IPS-18c (cell line): ENCODE measurements around the gene CKMT2.
"Not testable (repeated sequence)": the region's sequence is repeated elsewhere in the genome, so short reads cannot be mapped to it uniquely, and the experiment has no call there.

ENCODE experiments used
- H3K4me3 ChIP-seq: 2 replicates; pipeline ENCODE4 v1.7.0; 2013; ENCODE audit warnings: low read depth, mild to moderate bottlenecking, low read length, moderate library complexity; ENCODE audit not compliant: insufficient read depth
- H3K9me3 ChIP-seq: one replicate; pipeline ENCODE4 v1.6.1; 2013; ENCODE audit warnings: mild to moderate bottlenecking, low read length, moderate library complexity; ENCODE audit not compliant: control insufficient read depth, insufficient read depth

Gene CKMT2

DNA sequence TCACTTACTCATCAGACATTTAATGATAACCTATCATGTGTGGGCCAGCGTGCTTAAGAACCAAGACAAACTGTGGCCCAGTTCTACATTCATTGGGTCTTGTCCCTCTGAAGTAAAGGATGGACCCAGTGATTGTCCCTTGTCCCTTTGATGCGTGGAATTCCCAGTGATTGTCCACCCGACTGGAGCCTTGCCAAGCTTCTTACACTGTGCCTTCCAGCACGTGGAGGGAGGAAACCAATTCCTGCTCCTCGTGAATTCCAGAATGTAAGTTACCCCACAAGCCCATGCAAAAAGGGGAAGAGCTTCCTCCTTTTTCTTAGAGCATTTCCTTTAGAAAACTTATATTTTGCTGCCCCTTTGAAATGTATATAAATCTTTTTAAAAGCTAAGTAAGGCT is 7.9 kb downstream of the CKMT2 start:
- Histone ChIP-seq H3K9me3 (no peaks in the 10 kb centered on the region), H3K4me3 (no peak overlapping the region)

DNA sequence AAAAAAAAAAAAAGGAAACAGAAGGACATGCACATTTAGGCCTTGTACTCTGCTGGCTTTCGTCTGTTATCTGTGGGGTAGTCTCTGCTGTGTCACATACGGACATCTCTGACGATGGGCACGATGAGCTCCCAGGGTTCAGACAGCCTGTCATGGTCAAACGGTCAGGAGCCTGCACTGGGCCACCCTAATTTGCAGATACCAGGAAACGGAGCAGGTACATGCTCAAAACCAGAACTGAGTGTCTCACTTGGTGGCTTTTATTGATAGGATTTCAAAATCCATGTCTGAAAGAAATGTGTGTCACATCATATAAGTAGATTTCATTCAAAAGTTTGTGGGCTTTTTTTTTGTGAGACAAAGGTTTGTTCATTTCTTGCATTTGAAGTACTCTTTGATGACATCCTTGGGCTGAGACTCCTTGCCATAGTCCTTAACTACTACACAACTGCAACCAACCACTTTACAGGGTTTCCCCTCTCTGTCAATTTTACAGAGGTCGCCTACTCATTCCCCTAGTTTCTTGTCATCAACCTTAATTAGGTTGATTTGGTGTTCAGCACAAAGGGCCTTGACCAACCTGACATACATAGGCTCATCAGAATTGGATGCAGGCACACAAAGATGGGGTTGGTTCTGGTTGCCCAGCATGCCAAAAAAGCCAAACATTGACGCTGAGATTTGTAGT is 9.0 kb downstream of the CKMT2 start:
- H3K4me3 ChIP-seq, result no peak overlapping the region
- H3K9me3 ChIP-seq, result no peaks in the 10 kb centered on the region

DNA sequence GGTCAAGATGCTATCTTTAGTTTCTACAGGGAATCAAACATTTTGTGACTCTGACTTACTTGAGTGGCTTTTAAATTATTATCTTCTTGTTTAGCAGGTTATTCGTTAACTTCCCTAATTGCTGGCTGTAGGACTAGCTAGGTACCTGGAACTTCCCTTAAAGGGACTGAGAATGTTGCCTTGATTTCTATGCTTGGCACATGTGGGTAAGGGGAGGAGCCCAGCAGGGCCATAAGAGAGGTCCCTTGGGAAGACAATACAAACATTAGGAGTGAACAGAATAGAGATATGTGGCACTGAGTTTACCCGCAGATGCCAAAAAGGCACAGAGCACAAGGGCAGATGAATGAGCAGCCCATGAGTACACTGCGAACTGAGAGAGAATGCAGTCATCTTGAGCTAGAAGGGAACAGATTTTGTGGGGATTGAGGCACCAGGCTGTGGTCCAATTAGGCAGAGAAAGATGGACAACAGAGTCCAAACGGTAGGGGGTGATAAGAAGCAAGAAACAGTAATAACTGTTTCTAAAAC is 9.8 kb downstream of the CKMT2 start:
- Histone ChIP-seq H3K9me3 (no peaks in the 10 kb centered on the region), H3K4me3 (no peak overlapping the region)

DNA sequence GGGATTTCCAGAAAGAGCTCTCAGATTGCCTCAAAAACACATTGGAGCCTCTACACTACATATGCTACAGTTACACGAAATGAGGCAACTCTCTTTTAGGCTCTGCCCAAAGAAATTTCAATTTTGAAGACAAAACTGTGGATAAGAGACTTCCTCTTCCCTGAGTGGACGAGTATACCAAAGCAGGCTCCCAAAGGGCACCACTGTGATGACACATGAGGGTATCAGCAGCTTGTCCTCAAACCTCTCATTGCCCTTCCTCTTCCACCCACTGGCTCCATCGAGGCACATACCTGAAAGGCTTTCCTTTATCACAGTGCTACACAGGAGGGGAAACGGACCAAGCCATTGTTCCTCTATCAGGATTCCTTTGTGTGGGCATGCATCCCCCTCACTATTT is 11.3 kb downstream of the CKMT2 start:
- Histone ChIP-seq H3K4me3 (no peak overlapping the region), H3K9me3 (no peaks in the 10 kb centered on the region)

DNA sequence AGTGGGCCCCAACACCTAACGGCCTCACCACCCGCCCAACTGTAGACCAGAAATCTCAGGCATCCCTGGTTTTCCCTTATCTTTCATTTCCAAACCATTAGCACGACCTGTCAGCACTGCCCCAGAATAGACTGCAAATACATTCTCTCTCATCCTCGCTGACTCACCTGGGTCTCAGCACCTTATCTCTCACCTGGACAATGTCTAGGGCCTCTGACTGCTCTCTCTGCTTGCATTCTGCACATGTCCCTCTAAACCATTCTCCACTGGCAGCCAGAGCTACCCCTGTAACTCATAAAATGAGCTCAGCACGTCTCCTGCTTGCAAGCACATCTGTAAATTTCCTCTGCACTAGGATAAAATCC is 12.7 kb downstream of the CKMT2 start:
- Histone ChIP-seq H3K9me3 (no peaks in the 10 kb centered on the region), H3K4me3 (no peak overlapping the region)

DNA sequence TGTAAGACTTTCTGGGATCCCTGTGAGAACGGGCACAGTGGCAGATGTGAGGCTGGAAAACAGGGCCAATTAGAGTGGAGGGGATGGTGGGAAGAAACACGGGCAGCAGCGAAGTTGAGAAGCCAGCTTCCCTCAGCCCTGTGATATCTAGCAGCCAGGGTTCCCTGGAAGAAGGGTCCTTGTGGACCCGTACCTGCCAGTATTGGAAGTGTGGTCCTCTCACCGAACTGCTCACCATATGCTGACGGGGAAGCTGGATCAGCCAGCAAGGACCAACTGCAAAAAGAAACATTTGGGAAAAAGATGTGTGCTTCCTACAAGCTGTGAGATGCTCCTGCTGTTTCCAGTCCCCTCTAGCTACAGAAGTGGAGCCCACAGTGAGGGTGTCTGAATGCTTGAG is 13.6 kb downstream of the CKMT2 start:
- Histone ChIP-seq H3K9me3 (no peaks in the 10 kb centered on the region), H3K4me3 (no peak overlapping the region)

DNA sequence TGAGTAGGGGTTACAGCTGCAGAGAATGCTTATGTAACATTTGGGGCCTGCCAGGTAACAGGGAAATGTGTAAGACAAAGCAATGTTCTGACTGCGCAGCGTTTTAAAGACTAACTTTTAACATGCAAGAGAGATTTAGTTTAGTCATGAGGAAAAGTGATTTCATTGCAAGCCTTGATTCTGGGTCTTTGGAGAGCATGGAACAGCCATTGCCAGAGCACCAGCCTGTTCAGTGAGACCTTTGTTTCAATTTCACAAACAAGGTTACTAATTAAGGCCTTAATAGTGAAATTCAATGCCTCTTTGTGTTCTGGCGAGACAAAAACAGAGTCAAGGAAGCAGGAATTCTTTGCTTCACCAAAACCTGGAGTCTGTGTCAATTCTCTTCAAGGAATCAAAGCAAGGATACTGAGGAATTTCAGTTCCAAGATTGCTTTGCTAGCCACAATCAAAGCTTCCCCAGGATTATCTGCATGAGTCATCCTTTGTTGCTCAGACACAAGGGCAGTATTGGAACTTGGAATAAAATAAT is 14.4 kb downstream of the CKMT2 start:
- Histone ChIP-seq H3K4me3 (no peak overlapping the region), H3K9me3 (no peaks in the 10 kb centered on the region)

DNA sequence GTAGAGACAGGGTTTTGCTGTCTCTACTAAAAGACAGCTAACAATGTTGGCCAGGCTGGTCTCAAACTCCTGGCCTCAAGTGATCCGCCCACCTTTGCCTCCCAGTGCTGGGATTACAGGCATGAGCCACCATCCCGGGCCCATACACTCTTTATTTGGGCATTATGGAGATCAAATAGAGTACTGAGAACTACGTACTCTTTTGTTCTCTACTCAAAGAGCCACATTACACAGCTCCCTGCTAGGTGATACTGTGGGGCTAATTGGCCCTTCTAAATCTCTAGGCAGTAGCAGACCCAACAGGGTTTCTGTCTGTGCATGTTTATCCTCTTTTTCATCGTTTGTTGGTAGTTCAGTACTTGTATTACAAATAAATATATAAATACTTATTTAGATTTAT is 16.1 kb downstream of the CKMT2 start:
- Histone ChIP-seq H3K9me3 (no peaks in the 10 kb centered on the region), H3K4me3 (no peak overlapping the region)

DNA sequence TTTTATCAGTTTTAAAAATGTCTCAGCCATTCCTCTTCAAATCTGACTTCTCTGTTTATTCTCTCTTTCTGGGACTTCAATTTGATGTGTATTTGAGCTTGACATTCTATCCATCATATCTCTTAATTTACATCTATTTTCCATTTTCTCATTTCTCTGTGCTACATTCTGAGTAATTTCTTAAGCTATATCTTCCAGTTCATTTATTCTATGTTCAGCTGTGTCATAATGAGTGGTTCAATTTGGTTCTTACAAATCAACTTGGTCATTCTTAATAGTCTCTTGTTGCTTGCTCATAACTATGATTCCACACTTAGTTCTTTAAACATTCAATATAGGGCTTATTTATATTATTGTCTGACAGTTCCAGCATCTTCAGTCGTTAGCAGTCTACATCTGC is 16.9 kb downstream of the CKMT2 start:
- no peaks in the 10 kb centered on the region for H3K9me3 ChIP-seq
- no peak overlapping the region for H3K4me3 ChIP-seq

DNA sequence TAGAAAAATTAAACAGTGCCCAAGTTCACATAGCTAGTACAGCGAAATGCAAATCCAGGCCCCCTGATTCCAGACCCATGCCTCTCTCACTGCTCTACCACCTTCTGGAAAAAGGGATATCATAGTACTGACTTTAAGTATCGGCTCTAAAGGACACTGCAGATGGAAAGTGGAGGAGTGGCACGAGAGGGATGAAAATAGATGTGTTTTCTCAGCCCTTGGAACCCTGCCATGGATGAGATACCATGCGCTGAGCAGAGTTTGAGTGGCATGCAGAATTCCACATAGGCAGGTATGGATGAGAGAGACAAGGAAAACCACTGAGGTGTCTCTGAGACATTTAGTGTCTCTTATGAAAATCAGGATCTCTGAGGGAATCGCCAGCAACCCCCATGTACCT is 18.8 kb downstream of the CKMT2 start:
- H3K4me3 ChIP-seq, result no peak overlapping the region

DNA sequence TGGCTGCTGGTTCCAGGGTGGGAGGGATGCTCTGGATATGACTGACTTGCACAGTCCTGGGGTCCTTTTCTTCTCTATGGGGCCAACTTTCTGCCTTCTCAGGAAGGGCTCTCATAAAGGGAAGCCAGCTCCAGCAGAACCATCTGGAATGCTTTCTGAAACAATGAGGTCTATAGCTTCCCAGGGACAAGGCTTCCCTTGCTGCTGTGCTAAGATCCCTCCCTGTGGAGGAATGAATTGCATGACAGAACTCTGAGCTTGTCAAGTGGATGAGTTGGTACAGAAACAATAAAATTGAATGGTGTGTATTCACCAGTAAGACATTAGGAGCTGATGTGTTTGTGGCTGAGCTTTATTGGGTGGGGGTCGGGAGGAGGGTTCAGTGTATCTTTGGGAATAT is 19.8 kb downstream of the CKMT2 start:
- H3K9me3 ChIP-seq, result no peaks in the 10 kb centered on the region
- H3K4me3 ChIP-seq, result no peak overlapping the region

More for the DNA sequence above, 18.8 kb downstream of the CKMT2 start:
- no peaks in the 10 kb centered on the region for H3K9me3 ChIP-seq

DNA sequence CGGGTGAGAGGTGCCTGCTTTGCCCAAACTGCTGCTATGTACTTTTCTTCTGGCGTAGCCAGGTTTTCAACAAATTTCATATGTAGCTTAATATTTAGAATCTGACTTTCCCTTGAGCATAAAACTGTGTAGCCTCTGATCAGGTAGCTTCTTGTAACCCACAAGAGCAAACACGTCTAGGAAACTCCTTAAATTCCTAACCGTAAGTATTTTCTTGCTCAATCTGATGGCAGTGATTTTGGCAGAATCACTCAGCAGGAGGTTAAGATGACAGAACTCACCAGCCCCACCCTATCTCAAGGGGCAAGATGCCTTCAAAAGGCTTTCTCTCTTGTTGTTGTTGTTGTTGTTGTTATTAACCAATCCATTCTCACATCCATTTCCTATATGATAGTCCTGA is 20.8 kb downstream of the CKMT2 start:
- Histone ChIP-seq H3K4me3 (no peak overlapping the region), H3K9me3 (no peaks in the 10 kb centered on the region)

DNA sequence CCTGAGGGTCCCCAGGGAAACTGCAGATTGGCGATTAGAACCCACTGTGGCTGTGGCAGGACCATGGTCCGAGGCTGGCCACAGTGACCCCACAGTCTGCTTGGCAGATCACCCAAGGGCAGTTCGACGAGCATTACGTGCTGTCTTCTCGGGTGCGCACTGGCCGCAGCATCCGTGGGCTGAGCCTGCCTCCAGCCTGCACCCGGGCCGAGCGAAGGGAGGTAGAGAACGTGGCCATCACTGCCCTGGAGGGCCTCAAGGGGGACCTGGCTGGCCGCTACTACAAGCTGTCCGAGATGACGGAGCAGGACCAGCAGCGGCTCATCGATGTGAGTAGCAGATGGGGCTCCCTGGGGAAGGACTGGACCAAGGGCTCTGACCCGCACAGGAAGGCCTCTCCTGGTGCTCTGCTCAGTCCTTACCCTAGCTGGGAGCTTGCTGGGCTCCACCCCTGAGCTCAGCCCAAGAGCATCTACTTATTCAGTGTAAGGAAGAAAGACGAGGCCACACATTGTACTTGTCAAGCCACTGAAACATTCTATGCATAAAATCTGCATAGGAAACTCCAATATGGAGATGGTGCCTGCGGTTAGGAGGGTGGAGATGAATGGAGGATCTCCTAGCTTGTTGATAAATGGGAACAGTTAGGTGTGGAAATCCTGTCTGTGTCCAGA is 21.9 kb downstream of the CKMT2 start:
- no peak overlapping the region; the same call in 1 of the 2 replicates for H3K4me3 ChIP-seq
- no peaks in the 10 kb centered on the region for H3K9me3 ChIP-seq

DNA sequence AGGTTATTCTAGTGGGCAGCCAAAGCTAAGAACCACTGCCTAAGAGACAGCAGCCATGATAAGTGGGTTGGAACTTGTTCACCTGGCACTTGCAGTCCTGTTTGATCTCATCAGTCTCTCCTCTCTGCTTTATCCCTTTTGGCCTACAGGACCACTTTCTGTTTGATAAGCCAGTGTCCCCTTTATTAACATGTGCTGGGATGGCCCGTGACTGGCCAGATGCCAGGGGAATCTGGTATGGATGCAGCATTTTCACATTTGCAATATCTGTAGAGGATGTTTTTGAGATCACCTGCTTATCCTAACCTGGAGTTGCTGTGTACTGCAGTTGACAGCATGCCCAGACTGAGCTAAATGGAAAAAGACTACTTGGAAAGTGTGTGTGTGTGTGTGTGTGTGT is 23.6 kb downstream of the CKMT2 start:
- Histone ChIP-seq H3K9me3 (no peaks in the 10 kb centered on the region), H3K4me3 (no peak overlapping the region)

DNA sequence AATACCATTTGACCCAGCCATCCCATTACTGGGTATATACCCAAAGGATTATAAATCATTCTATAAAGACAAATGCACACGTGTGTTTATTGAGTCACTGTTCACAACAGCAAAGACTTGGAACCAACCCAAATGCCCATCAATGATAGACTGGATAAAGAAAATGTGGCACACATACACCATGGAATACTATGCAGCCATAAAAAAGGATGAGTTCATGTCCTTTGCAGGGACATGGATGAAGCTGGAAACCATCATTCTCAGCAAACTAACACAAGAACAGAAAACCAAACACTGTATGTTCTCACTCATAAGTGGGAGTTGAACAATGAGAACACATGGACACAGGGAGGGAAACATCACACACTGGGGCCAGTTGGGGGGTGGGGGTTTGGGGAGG is 29.7 kb downstream of the CKMT2 start:
- H3K9me3 ChIP-seq, H3K4me3 ChIP-seq: not testable (repeated sequence)

DNA sequence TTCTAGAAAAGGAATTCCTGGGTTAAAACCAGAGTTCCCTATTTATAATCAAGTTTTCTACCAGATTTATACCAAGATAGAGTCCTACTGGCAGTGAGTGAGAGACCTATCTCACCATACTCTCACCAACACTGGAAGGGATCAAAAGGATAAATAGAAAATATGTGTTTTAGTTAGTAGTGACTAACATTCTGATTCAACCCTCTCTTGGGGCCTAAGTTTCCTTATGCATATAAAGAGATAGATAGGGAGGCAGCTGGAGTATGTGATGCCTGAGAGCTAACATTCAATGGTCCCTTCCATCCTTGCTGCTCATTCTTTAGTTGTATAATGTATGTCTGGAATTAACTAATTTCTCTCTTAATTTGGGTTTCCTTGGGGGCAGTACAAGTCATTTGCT is 32.0 kb downstream of the CKMT2 start:
- H3K9me3 ChIP-seq, result no peaks in the 10 kb centered on the region
- no peak overlapping the region for H3K4me3 ChIP-seq

DNA sequence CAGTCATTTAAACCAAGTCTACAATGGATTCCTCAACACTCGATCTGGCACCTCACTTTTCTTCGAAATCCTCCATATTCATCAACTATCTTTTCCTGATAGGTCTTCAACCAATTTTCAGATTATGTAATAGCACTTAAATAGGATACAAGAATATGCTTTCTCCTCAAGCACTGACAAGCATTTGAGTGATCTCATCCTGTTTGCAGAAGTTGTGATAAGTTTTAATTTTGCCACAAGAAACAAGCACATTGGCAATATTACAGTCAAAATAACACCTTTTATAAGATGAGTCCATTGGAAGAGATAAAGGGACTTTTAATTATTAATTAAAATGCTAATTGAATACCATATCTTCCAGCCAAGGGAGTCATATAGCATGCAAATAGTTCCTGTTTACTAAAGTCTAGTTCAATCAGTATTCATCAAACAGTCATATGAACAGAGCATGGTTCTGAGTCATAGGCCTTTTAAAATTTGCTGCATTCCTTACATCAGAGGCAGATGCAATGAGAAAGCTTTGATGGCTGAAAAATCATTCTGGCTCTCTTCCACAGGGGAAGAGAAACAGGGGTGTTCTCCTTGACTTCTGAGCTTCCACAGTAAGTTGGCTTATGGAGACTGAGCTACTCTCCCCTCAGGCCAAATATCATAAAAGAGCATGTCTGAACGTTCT is 35.5 kb downstream of the CKMT2 start:
- Histone ChIP-seq H3K9me3 (no peaks in the 10 kb centered on the region), H3K4me3 (no peak overlapping the region)
